Measurements from ENCODE around the gene ANXA2.

ANXA2 gene

GRCh38 chr15:60408463-60408981 is 10.7 kb upstream of the ANXA2 start:
- TF ChIP-seq, protein P1, sequence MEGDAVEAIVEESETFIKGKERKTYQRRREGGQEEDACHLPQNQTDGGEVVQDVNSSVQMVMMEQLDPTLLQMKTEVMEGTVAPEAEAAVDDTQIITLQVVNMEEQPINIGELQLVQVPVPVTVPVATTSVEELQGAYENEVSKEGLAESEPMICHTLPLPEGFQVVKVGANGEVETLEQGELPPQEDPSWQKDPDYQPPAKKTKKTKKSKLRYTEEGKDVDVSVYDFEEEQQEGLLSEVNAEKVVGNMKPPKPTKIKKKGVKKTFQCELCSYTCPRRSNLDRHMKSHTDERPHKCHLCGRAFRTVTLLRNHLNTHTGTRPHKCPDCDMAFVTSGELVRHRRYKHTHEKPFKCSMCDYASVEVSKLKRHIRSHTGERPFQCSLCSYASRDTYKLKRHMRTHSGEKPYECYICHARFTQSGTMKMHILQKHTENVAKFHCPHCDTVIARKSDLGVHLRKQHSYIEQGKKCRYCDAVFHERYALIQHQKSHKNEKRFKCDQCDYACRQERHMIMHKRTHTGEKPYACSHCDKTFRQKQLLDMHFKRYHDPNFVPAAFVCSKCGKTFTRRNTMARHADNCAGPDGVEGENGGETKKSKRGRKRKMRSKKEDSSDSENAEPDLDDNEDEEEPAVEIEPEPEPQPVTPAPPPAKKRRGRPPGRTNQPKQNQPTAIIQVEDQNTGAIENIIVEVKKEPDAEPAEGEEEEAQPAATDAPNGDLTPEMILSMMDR (IDR thresholded peaks at IDR 0.05; ENCODE audit: low read length), result no peak
- TF ChIP-seq EZH2 (IDR thresholded peaks at IDR 0.05; ENCODE audit: borderline replicate concordance, low read length), result no peak
- no peaks in the 10 kb centered on the region for H3K4me1 ChIP-seq (ENCODE audit: insufficient read depth, low read length, severe bottlenecking)
- H3K27me3 ChIP-seq (ENCODE audit: insufficient read depth, low read length), result no peaks in the 10 kb centered on the region
- H3K79me2 ChIP-seq (ENCODE audit: insufficient read depth, low read length), result no peaks in the 10 kb centered on the region
- no peak overlapping the region for H2AFZ ChIP-seq (ENCODE audit: low read length)
- no peak overlapping the region for H3K4me3 ChIP-seq (ENCODE audit: low read depth, low read length, poor library complexity, severe bottlenecking)
- no peaks in the 10 kb centered on the region for H3K36me3 ChIP-seq (ENCODE audit: insufficient read depth, low read length)
- no peak overlapping the region for H3K9ac ChIP-seq (ENCODE audit: low read length)
- no peak overlapping the region for H3K4me2 ChIP-seq (ENCODE audit: low read length)
- H3K9me3 ChIP-seq (ENCODE audit: low read length), result no peaks in the 10 kb centered on the region
- H3K27ac ChIP-seq (ENCODE audit: low read depth, low read length, poor library complexity, severe bottlenecking), result no peak overlapping the region
- no peaks in the 10 kb centered on the region for H4K20me1 ChIP-seq (ENCODE audit: insufficient read depth, low read length)
- H3F3A ChIP-seq (ENCODE audit: insufficient read depth, low read length), result no peaks in the 10 kb centered on the region
- no peaks in the 10 kb centered on the region for H3K9me2 ChIP-seq (ENCODE audit: low read depth, low read length)

GRCh38 chr15:60407415-60407805 is 9.6 kb upstream of the ANXA2 start:
- Histone ChIP-seq H2AFZ (ENCODE audit: low read length) (no peak overlapping the region), H3K27ac (ENCODE audit: low read depth, low read length, poor library complexity, severe bottlenecking) (no peak overlapping the region), H3K9me2 (ENCODE audit: low read depth, low read length) (no peaks in the 10 kb centered on the region), H3F3A (ENCODE audit: insufficient read depth, low read length) (no peaks in the 10 kb centered on the region), H3K79me2 (ENCODE audit: insufficient read depth, low read length) (no peaks in the 10 kb centered on the region), H3K4me3 (ENCODE audit: low read depth, low read length, poor library complexity, severe bottlenecking) (no peak overlapping the region), H3K9ac (ENCODE audit: low read length) (no peak overlapping the region), H4K20me1 (ENCODE audit: insufficient read depth, low read length) (no peaks in the 10 kb centered on the region), H3K36me3 (ENCODE audit: insufficient read depth, low read length) (no peaks in the 10 kb centered on the region), H3K4me2 (ENCODE audit: low read length) (no peak overlapping the region), H3K4me1 (ENCODE audit: insufficient read depth, low read length, severe bottlenecking) (no peaks in the 10 kb centered on the region), H3K9me3 (ENCODE audit: low read length) (no peaks in the 10 kb centered on the region), H3K27me3 (ENCODE audit: insufficient read depth, low read length) (no peaks in the 10 kb centered on the region)
- TF ChIP-seq, protein P1 (IDR thresholded peaks at IDR 0.05; ENCODE audit: low read length), result no peak
- no peak for TF ChIP-seq EZH2 (IDR thresholded peaks at IDR 0.05; ENCODE audit: borderline replicate concordance, low read length)

DNA sequence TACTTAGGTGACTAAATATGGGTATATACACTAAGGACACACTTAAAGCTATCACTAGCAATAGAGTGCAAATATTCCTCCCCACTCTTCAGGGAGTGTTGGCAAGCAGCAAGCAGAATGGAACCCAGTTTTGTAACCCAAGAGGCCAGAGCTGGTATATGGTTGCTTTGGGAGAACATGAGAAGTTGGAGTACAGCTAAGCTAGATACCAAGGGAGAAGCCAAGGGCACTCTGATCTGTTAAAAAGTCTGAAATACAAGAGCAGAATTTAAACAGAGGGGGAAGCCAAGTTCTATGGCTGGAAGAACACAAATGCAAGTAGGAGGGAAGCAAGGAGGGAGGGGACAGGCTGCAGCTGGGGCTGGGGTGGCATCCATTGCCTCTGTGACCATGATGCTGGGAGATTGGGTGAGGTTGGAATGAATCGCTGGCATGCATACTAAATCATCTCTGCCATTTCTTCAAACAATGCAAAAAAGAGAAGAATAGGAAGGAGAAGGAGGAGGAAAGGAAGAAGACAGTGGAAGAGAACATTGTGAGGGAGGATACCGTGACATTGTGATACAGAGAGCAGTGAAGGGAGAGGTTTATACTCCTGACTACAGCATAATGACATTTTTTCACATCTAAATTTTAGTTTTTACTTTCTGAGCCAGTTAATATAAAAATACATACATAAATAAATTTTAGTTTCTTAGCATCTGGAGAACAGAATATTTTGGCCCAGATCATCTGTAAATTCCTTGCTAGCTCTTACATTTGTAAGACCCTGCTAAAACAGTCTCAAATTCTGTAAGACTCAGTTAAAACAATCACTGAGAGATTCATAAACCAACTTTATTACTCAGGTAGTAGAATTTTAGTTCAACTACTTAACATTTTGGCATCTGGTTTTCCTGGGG is 9.0 kb upstream of the ANXA2 start:
- Histone ChIP-seq H3K4me3 (ENCODE audit: low read depth, low read length, poor library complexity, severe bottlenecking) (no peak overlapping the region), H3K9me2 (ENCODE audit: low read depth, low read length) (no peaks in the 10 kb centered on the region), H3K79me2 (ENCODE audit: insufficient read depth, low read length) (no peaks in the 10 kb centered on the region), H3F3A (ENCODE audit: insufficient read depth, low read length) (no peaks in the 10 kb centered on the region), H2AFZ (ENCODE audit: low read length) (no peak overlapping the region), H3K4me2 (ENCODE audit: low read length) (no peak overlapping the region), H3K36me3 (ENCODE audit: insufficient read depth, low read length) (no peaks in the 10 kb centered on the region), H3K4me1 (ENCODE audit: insufficient read depth, low read length, severe bottlenecking) (no peaks in the 10 kb centered on the region), H3K27me3 (ENCODE audit: insufficient read depth, low read length) (no peaks in the 10 kb centered on the region), H3K9me3 (ENCODE audit: low read length) (no peaks in the 10 kb centered on the region), H3K27ac (ENCODE audit: low read depth, low read length, poor library complexity, severe bottlenecking) (no peak overlapping the region), H3K9ac (ENCODE audit: low read length) (no peak overlapping the region), H4K20me1 (ENCODE audit: insufficient read depth, low read length) (no peaks in the 10 kb centered on the region)
- TF ChIP-seq EZH2 (IDR thresholded peaks at IDR 0.05; ENCODE audit: borderline replicate concordance, low read length), result no peak
- TF ChIP-seq, protein P1 (IDR thresholded peaks at IDR 0.05; ENCODE audit: low read length), result no peak

All from OCI-LY1 (cell line).